MM.1S (cell line): Measurements from ENCODE around the gene MDK.

ENCODE experiments used
- DNase-seq: peaks from one replicate; pipeline ENCODE4 v3.0.0-alpha.2; 2015
- H2AFZ ChIP-seq: fragments of 300-600 bp; sonication (generic); 2 replicates; pipeline ENCODE4 v1.6.0; 2016; ENCODE audit warnings: antibody characterized with exemption, low read length
- H3F3A ChIP-seq: fragments of 300-600 bp; sonication (generic); 2 replicates; pipeline ENCODE4 v1.6.1; 2016; ENCODE audit warnings: mild to moderate bottlenecking, antibody characterized with exemption, low read length, moderate library complexity, mixed read lengths; ENCODE audit not compliant: insufficient read depth
- H3K27ac ChIP-seq: fragments of 300-600 bp; sonication (generic); 2 replicates; pipeline ENCODE4 v1.5.1; 2016; ENCODE audit warnings: mild to moderate bottlenecking, low read length
- H3K27me3 ChIP-seq: fragments of 300-600 bp; sonication (generic); replicated peaks from 2 replicates; pipeline ENCODE4 v1.6.0; 2016; ENCODE audit warnings: low read length; ENCODE audit not compliant: insufficient read depth
- H3K36me3 ChIP-seq: fragments of 300-600 bp; sonication (generic); replicated peaks from 2 replicates; pipeline ENCODE4 v1.6.1; 2016; ENCODE audit warnings: mild to moderate bottlenecking, low read length, mixed read lengths; ENCODE audit not compliant: insufficient read depth
- H3K4me1 ChIP-seq: fragments of 300-600 bp; sonication (generic); 2 replicates; pipeline ENCODE4 v1.6.1; 2016; ENCODE audit warnings: low read length, mixed read lengths
- H3K4me2 ChIP-seq: fragments of 300-600 bp; sonication (generic); 2 replicates; pipeline ENCODE4 v1.6.0; 2016; ENCODE audit warnings: low read depth, low read length
- H3K4me3 ChIP-seq: fragments of 300-600 bp; sonication (generic); 2 replicates; pipeline ENCODE4 v1.5.1; 2016; ENCODE audit warnings: low read length, mixed read lengths
- H3K79me2 ChIP-seq: fragments of 300-600 bp; sonication (generic); 2 replicates; pipeline ENCODE4 v1.6.1; 2016; ENCODE audit warnings: mixed run types, low read length, mixed read lengths
- H3K9ac ChIP-seq: fragments of 300-600 bp; sonication (generic); 2 replicates; pipeline ENCODE4 v1.6.1; 2016; ENCODE audit warnings: low read length, mixed read lengths
- H3K9me2 ChIP-seq: fragments of 300-600 bp; sonication (generic); replicated peaks from 2 replicates; pipeline ENCODE4 v1.6.1; 2016; ENCODE audit warnings: mild to moderate bottlenecking, low read length, mixed read lengths; ENCODE audit not compliant: insufficient read depth
- H3K9me3 ChIP-seq: fragments of 300-600 bp; sonication (generic); replicated peaks from 2 replicates; pipeline ENCODE4 v1.6.1; 2016; ENCODE audit warnings: mild to moderate bottlenecking, low read length, mixed read lengths; ENCODE audit not compliant: insufficient read depth
- H4K20me1 ChIP-seq: fragments of 300-600 bp; sonication (generic); 2 replicates; pipeline ENCODE4 v1.6.1; 2016; ENCODE audit warnings: mild to moderate bottlenecking, low read length, moderate library complexity, mixed read lengths; ENCODE audit not compliant: insufficient read depth
- EZH2 ChIP-seq: fragments of 300-600 bp; sonication (generic); optimal IDR thresholded peaks from 2 replicates; pipeline ENCODE3; 2017; ENCODE audit warnings: low read depth, mild to moderate bottlenecking, antibody characterized with exemption, low read length, mixed read lengths
- EZH2phosphoT487 ChIP-seq: fragments of 300-600 bp; sonication (generic); IDR thresholded peaks from 2 replicates; pipeline ENCODE4 v1.6.1; 2018; ENCODE audit warnings: antibody characterized with exemption, low read length
- TF ChIP-seq, protein P1 (sequence below): fragments of 300-600 bp; sonication (generic); IDR thresholded peaks from 2 replicates; pipeline ENCODE4 v1.5.1; 2016; ENCODE audit warnings: antibody characterized with exemption, low read length, mixed read lengths

The MDK gene

DNA sequence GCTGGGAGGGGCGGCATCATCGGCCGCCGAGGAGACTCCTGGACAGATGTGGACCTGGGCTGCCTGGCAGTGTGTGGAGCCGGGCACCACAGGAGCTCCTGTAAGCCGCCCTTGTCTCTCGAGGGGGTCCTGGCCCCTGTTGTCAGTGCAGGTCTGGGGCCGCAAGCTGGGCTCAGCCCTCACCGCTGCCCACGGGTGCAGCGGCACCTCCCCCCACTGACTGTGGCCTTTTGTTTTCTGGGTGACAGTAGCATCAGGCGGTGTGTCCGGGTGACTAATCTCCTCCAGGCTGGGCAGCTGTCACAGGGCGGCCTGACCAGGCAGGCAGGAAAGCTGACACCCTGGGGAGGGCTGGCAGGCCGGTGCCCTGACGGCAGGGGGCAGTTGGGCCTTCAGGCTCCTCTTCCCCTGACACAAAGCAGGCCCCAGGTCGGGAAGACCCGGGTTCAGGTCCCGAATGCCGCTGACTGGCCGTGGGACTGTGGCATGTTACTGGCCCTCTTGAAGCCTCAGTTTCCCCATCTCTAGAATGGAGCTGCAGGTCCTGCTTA lies 17.9 kb upstream of the MDK start:
- Histone ChIP-seq H3K36me3 (no peaks in the 10 kb centered on the region), H3K4me2 (no peak overlapping the region), H3K4me1 (no peaks in the 10 kb centered on the region), H4K20me1 (no peaks in the 10 kb centered on the region), H3K27me3 (no peaks in the 10 kb centered on the region), H3K9me3 (no peaks in the 10 kb centered on the region), H3K9me2 (no peaks in the 10 kb centered on the region), H3K9ac (no peak overlapping the region), H3K4me3 (no peak overlapping the region), H2AFZ (no peak overlapping the region), H3F3A (no peaks in the 10 kb centered on the region), H3K27ac (no peak overlapping the region), H3K79me2 (peaks cover 20% of the 10 kb centered on the region)
- DNase-seq, result no peak
- TF ChIP-seq EZH2 (no peak), EZH2phosphoT487 (no peak)
- TF ChIP-seq, protein P1, sequence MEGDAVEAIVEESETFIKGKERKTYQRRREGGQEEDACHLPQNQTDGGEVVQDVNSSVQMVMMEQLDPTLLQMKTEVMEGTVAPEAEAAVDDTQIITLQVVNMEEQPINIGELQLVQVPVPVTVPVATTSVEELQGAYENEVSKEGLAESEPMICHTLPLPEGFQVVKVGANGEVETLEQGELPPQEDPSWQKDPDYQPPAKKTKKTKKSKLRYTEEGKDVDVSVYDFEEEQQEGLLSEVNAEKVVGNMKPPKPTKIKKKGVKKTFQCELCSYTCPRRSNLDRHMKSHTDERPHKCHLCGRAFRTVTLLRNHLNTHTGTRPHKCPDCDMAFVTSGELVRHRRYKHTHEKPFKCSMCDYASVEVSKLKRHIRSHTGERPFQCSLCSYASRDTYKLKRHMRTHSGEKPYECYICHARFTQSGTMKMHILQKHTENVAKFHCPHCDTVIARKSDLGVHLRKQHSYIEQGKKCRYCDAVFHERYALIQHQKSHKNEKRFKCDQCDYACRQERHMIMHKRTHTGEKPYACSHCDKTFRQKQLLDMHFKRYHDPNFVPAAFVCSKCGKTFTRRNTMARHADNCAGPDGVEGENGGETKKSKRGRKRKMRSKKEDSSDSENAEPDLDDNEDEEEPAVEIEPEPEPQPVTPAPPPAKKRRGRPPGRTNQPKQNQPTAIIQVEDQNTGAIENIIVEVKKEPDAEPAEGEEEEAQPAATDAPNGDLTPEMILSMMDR, result no peak

DNA sequence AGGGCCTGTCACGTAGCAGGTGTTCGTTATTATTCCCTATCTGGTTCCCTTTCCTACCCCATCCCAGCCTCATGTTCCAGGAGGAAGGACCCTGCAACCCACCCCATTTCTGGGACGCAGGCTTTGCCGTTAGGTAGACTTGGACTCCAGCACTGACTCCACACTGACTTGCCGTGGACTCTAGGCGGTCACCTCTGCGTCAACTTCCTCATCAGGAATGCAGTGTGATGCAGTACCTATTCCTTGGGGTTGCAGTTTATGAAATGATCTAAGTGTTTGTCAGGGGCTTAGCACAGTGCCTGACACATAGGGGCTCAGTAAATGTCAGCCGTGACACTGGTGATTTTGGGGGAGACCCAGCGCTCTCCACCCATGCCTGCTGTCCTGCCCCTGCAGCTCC lies 17.4 kb upstream of the MDK start:
- Histone ChIP-seq H3K79me2 (peaks cover 20% of the 10 kb centered on the region), H3K4me2 (no peak overlapping the region), H3K36me3 (no peaks in the 10 kb centered on the region), H3K9me2 (no peaks in the 10 kb centered on the region), H3K9ac (no peak overlapping the region), H4K20me1 (no peaks in the 10 kb centered on the region), H3K9me3 (no peaks in the 10 kb centered on the region), H3K4me3 (no peak overlapping the region), H2AFZ (no peak overlapping the region), H3K27me3 (no peaks in the 10 kb centered on the region), H3F3A (no peaks in the 10 kb centered on the region), H3K4me1 (no peaks in the 10 kb centered on the region), H3K27ac (no peak overlapping the region)
- DNase-seq, result no peak
- TF ChIP-seq, protein P1, result no peak
- TF ChIP-seq EZH2 (no peak), EZH2phosphoT487 (no peak)

DNA sequence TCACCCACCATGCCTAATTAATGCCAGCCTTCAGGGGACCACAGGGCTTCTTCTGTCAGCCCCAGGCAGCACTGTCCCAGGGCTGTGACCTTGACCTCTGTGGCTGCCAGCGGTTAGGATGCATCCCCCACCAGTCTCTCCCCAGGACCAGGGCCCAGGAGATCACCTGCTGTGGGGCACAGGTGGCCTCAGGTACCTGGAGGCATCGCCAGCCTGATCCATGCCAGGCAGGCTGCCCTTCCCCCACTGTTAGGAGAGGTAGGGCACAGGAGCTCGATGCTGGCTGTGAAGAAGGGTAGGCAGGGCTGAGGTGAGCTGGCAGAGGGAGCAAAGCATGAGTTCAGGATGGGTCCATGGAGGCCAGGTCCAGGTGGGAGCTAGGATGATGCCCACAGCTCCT lies 16.7 kb upstream of the MDK start:
- peaks cover 20% of the 10 kb centered on the region for H3K79me2 ChIP-seq
- no peak overlapping the region for H2AFZ ChIP-seq
- no peaks in the 10 kb centered on the region for H3K4me1 ChIP-seq
- no peak overlapping the region for H3K4me3 ChIP-seq
- DNase-seq, result no peak
- TF ChIP-seq, protein P1, result no peak
- TF ChIP-seq EZH2phosphoT487 (no peak), EZH2 (no peak)
- H3K9ac ChIP-seq, result no peak overlapping the region
- no peak overlapping the region for H3K4me2 ChIP-seq
- H3K9me2 ChIP-seq, result no peaks in the 10 kb centered on the region
- H3K27ac ChIP-seq, result no peak overlapping the region
- no peaks in the 10 kb centered on the region for H3K9me3 ChIP-seq
- no peaks in the 10 kb centered on the region for H3K36me3 ChIP-seq
- H3F3A ChIP-seq, result no peaks in the 10 kb centered on the region
- H3K27me3 ChIP-seq, result no peaks in the 10 kb centered on the region
- no peaks in the 10 kb centered on the region for H4K20me1 ChIP-seq
